ENCODE data around the gene DNAH3. TPM values are rescaled to one million over a fixed set of nuclear protein-coding genes. Genes with fewer than 3 reads are reported as not detected.

Gene DNAH3
- total RNA-seq, 1 experiment from 2014 or later: 0.15 TPM

GRCh38 chr16:21060027-21060510, 90.6 kb downstream of the DNAH3 start (continued):
- TF ChIP-seq REST (IDR thresholded peaks at IDR 0.05; ENCODE audit: low read depth): no peak

- intact Hi-C loops (cut with micrococcal nuclease): no loop called here
- Histone ChIP-seq H3K27me3 (ENCODE audit: insufficient read depth, low read length) (peaks cover 10% of the 10 kb centered on the region; the same call in 1 of the 2 replicates), H3K9me3 (ENCODE audit: control insufficient read depth in 1 of 2, insufficient read depth in 1 of 2, low read depth in 1 of 2, low read length in 2 of 2) (no peaks in the 10 kb centered on the region), H2AFZ (ENCODE audit: low read depth, low read length, poor library complexity, severe bottlenecking) (no peak overlapping the region), H3K4me3 (replicated peaks in 1 of 2; ENCODE audit: low read depth in 1 of 2, low read length in 2 of 2) (no peak overlapping the region), H3K79me2 (ENCODE audit: insufficient read depth, low read length) (no peaks in the 10 kb centered on the region), H4K20me1 (ENCODE audit: insufficient read depth) (no peaks in the 10 kb centered on the region), H3K9me2 (ENCODE audit: insufficient read depth) (no peaks in the 10 kb centered on the region), H3K4me1 (ENCODE audit: control insufficient read depth in 1 of 2, insufficient read depth in 2 of 2, low read length in 2 of 2) (no peaks in the 10 kb centered on the region), H3K36me3 (ENCODE audit: control insufficient read depth in 1 of 2, insufficient read depth in 2 of 2, low read length in 2 of 2) (no peaks in the 10 kb centered on the region), H3K27ac (ENCODE audit: low read depth, low read length) (no peak overlapping the region), H3K9ac (ENCODE audit: low read length) (no peak overlapping the region), H3K4me2 (ENCODE audit: low read length) (no peak overlapping the region)
- no TSS peak for BruUV-seq (replicated peaks)
- no peak for DNase-seq (ENCODE audit: low read depth, low spot score)
- POLR2A ChIA-PET: no interaction called here
- CTCF ChIA-PET: no interaction called here
- TF ChIP-seq ELF1 (IDR thresholded peaks at IDR 0.05; ENCODE audit: borderline replicate concordance, low read depth) (no peak), EZH2phosphoT487 (IDR thresholded peaks at IDR 0.05; ENCODE audit: borderline replicate concordance) (no peak)
- no peak for ATAC-seq
- RAD21 ChIA-PET (ENCODE audit: low non-redundant PET in 1 of 2, low total read pairs in 2 of 2, uncharacterized antibody in 2 of 2, unreplicated experiment in 2 of 2): no interaction called here
Observed at GRCh38 chr16:21057875-21058274, 92.8 kb downstream of the DNAH3 start.

DNA sequence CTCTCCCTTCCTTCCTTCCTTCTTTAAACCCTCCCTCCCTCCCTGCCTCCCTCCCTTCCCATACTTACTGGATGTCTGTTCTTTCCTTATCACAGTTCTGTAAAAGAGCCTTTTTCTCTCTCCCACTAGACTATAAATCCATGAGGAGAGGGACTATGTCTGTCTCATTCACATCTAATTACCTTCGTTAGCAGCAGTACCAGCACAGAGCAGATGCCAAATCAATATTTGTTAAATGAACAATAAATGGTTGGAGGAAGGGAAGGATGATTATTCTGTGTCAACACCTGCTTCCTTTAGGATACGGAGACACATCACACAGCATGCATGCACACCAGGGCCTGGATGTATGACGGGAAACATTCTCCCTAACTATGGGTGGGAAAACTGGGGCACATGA, 94.2 kb downstream of the DNAH3 start:
- no peak for DNase-seq (ENCODE audit: low read depth, low spot score)
- no TSS peak for BruUV-seq (replicated peaks)
- Histone ChIP-seq H3K9ac (ENCODE audit: low read length) (no peak overlapping the region), H3K9me2 (ENCODE audit: insufficient read depth) (no peaks in the 10 kb centered on the region), H3K79me2 (ENCODE audit: insufficient read depth, low read length) (no peaks in the 10 kb centered on the region), H3K36me3 (ENCODE audit: control insufficient read depth in 1 of 2, insufficient read depth in 2 of 2, low read length in 2 of 2) (no peaks in the 10 kb centered on the region), H4K20me1 (ENCODE audit: insufficient read depth) (no peaks in the 10 kb centered on the region), H2AFZ (ENCODE audit: low read depth, low read length, poor library complexity, severe bottlenecking) (no peak overlapping the region), H3K9me3 (ENCODE audit: control insufficient read depth in 1 of 2, insufficient read depth in 1 of 2, low read depth in 1 of 2, low read length in 2 of 2) (no peaks in the 10 kb centered on the region), H3K27ac (ENCODE audit: low read depth, low read length) (no peak overlapping the region), H3K4me1 (ENCODE audit: control insufficient read depth in 1 of 2, insufficient read depth in 2 of 2, low read length in 2 of 2) (no peaks in the 10 kb centered on the region), H3K4me2 (ENCODE audit: low read length) (no peak overlapping the region), H3K27me3 (ENCODE audit: insufficient read depth, low read length) (peaks cover 12% of the 10 kb centered on the region; the same call in 1 of the 2 replicates), H3K4me3 (replicated peaks in 1 of 2; ENCODE audit: low read depth in 1 of 2, low read length in 2 of 2) (no peak overlapping the region)
- no peak for TF ChIP-seq EGR1 (IDR thresholded peaks at IDR 0.05; ENCODE audit: low read depth)
- TF ChIP-seq ZFX (IDR thresholded peaks at IDR 0.05): no peak
- TF ChIP-seq SIN3A (IDR thresholded peaks at IDR 0.05; ENCODE audit: low read depth): no peak
- TF ChIP-seq RAD21 (IDR thresholded peaks at IDR 0.05; ENCODE audit: low read depth): no peak
- no peak for TF ChIP-seq POLR2AphosphoS5 (IDR thresholded peaks at IDR 0.05; ENCODE audit: low read depth, low read length)
- TF ChIP-seq EZH2 (IDR thresholded peaks at IDR 0.05): no peak
- TF ChIP-seq EZH2phosphoT487 (IDR thresholded peaks at IDR 0.05; ENCODE audit: borderline replicate concordance): no peak
- TF ChIP-seq, protein P1, sequence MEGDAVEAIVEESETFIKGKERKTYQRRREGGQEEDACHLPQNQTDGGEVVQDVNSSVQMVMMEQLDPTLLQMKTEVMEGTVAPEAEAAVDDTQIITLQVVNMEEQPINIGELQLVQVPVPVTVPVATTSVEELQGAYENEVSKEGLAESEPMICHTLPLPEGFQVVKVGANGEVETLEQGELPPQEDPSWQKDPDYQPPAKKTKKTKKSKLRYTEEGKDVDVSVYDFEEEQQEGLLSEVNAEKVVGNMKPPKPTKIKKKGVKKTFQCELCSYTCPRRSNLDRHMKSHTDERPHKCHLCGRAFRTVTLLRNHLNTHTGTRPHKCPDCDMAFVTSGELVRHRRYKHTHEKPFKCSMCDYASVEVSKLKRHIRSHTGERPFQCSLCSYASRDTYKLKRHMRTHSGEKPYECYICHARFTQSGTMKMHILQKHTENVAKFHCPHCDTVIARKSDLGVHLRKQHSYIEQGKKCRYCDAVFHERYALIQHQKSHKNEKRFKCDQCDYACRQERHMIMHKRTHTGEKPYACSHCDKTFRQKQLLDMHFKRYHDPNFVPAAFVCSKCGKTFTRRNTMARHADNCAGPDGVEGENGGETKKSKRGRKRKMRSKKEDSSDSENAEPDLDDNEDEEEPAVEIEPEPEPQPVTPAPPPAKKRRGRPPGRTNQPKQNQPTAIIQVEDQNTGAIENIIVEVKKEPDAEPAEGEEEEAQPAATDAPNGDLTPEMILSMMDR (IDR thresholded peaks at IDR 0.05 in 2 of 3, conservative IDR thresholded peaks at IDR 0.05 in 1 of 3; ENCODE audit: borderline replicate concordance in 1 of 3, insufficient read depth in 1 of 3, low read depth in 2 of 3, low read length in 2 of 3): no peak
- no peak for ATAC-seq
- ChIA-PET CTCF (no interaction called here), POLR2A (no interaction called here), RAD21 (ENCODE audit: low non-redundant PET in 1 of 2, low total read pairs in 2 of 2, uncharacterized antibody in 2 of 2, unreplicated experiment in 2 of 2) (interaction anchor here in 1 of 2 experiments (0.6 kb wide), 1 partner anchor 68 kb away, joined by 3 read pairs; no protein-coding TSS in a partner anchor)
- intact Hi-C loops (cut with micrococcal nuclease): no loop called here
